GM06990 (cell line): ENCODE data around the gene IL10RA.
A peak's percentile ranks its signal among the peaks of the same experiment; 100 is the strongest.

ENCODE experiments used
- DNase-seq: peaks from one replicate; pipeline ENCODE4 v3.0.0-alpha.2; 2011; ENCODE audit not compliant: insufficient read length; ENCODE audit errors: extremely low read depth
- H3K27me3 ChIP-seq: replicated peaks from 2 replicates; pipeline ENCODE4 v1.6.0; 2011; ENCODE audit warnings: low read length; ENCODE audit not compliant: control insufficient read depth, insufficient read depth
- H3K36me3 ChIP-seq: 2 replicates; pipeline ENCODE4 v1.5.1; 2011; ENCODE audit warnings: low read length; ENCODE audit not compliant: control insufficient read depth, insufficient read depth
- H3K4me3 ChIP-seq: replicated peaks from 2 replicates; pipeline ENCODE4 v1.5.1; 2011; ENCODE audit warnings: low read depth, mild to moderate bottlenecking, control low read depth, low read length
- CTCF ChIP-seq: IDR thresholded peaks from 2 replicates; pipeline ENCODE4 v1.5.1; 2011; ENCODE audit warnings: low read length, control low read depth, mild to moderate bottlenecking, inconsistent platforms; ENCODE audit not compliant: insufficient read depth, poor library complexity, severe bottlenecking

IL10RA gene

DNA sequence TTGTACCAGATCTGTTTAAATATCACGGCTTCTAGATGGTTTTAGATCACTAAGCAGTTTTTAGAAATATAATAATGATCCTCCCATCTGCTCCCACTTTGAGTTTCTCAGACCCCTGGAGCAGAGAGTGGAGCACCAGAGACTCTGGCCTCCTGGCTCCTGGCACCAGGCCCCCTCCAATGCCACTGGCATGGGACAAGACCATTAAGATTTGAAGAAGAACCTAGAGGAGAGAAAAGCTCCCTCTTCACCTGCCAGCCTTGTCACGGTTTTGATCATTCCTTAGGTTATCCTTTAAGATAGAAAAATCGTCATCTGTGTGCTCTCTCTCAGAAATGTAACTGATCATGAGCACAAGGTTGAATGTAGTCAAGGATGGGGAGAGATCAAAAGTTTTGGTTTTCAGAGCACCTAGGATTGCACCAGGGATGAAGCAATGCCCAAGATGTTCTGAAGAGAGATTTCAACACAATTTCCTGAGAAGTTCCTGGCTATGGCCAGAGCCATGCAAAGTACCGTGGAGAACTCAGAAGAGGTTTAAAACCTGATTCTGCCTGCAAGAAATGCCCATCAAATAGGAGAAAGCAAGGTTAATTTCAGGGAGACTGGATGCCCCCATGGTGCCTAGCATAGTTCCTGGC is 22.2 kb downstream of the IL10RA start:
- TF ChIP-seq CTCF, result no peak
- Histone ChIP-seq H3K4me3 (no peak overlapping the region), H3K27me3 (no peaks in the 10 kb centered on the region), H3K36me3 (no peaks in the 10 kb centered on the region)
- no peak for DNase-seq

- Histone ChIP-seq H3K27me3 (no peaks in the 10 kb centered on the region), H3K36me3 (no peaks in the 10 kb centered on the region), H3K4me3 (no peak overlapping the region)
- DNase-seq, result no peak
- TF ChIP-seq CTCF, result no peak
Observed at GRCh38 chr11:118009864-118010737, 23.9 kb downstream of the IL10RA start.

DNA sequence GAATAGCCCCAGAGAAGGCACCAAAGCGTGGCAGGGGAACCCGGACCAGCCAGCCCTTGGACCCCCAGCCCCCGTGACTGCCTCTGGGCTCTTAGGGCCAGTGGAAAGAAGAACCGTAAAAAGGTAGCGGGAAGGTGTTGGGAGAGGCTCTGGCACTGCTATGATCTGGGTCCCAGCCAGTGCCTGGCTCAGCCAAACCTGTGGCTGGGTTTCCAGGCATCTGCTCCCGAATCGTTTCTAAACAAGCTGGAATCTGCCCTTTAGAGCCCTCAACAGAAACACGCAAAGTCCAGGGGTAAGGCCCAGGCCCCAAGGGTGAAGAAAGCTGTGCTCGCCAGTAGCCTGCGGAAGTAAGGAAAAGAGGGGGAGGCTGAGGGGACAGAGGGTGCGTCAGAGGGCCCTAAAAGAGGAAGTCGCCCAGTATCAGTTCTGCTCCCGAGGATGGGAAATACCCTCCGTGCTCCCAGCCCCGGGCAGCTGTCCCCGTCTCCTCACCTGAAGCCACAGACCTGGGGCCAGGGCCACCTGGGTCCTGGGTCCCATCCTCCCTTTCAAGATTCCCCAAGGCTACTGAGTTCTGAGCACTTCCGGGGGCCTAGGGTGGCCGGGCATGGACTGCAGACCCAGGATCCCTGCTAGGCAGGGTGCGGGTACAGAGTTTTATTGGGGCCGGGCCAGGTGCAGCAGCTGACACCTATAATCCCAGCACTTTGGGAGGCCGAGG is 24.7 kb downstream of the IL10RA start:
- no peak for TF ChIP-seq CTCF
- H3K36me3 ChIP-seq, result no peaks in the 10 kb centered on the region
- H3K27me3 ChIP-seq, result no peaks in the 10 kb centered on the region
- peak; percentile 88 for DNase-seq
- no peak overlapping the region; the same call in 1 of the 2 replicates for H3K4me3 ChIP-seq

- Histone ChIP-seq H3K27me3 (no peaks in the 10 kb centered on the region), H3K4me3 (no peak overlapping the region), H3K36me3 (no peaks in the 10 kb centered on the region)
- TF ChIP-seq CTCF, result no peak
- DNase-seq, result no peak
Observed at GRCh38 chr11:118012083-118012669, 26.0 kb downstream of the IL10RA start.

GRCh38 chr11:118014022-118014421 is 27.8 kb downstream of the IL10RA start:
- no peak for TF ChIP-seq CTCF

More at GRCh38 chr11:118014022-118014421, 27.8 kb downstream of the IL10RA start:
- H3K4me3 ChIP-seq, result no peak overlapping the region
- no peak for DNase-seq
- H3K36me3 ChIP-seq, result no peaks in the 10 kb centered on the region
- H3K27me3 ChIP-seq, result no peaks in the 10 kb centered on the region
